Activated CD4-positive, alpha-beta T cell treated with anti-CD3 and anti-CD28 coated beads for 24 hours (primary cell): ENCODE data around the gene ZNF394.

Experiments used
- DNase-seq, 2 donors: peaks; one replicate each; pipeline ENCODE4 v3.0.0-alpha.2; 2020; ENCODE audit warnings: low read depth in 2 of 2

ZNF394 gene

GRCh38 chr7:99493823-99494222 lies 6.3 kb downstream of the ZNF394 start:
- DNase-seq = no peak

- no peak for DNase-seq
These were observed 9.2 kb downstream of the ZNF394 start for GRCh38 chr7:99490878-99491277.

- DNase-seq = no peak
These were observed 10.8 kb downstream of the ZNF394 start for GRCh38 chr7:99489235-99489634.

GRCh38 chr7:99485094-99485493 lies 15.0 kb downstream of the ZNF394 start:
- no peak for DNase-seq

GRCh38 chr7:99478464-99479440 lies 21.3 kb downstream of the ZNF394 start:
- no peak for DNase-seq

- DNase-seq = no peak
These were observed 24.0 kb downstream of the ZNF394 start for GRCh38 chr7:99476107-99476506.

- no peak for DNase-seq
These were observed 26.8 kb downstream of the ZNF394 start for GRCh38 chr7:99473315-99473596.

- peak; percentile 96 to 97 for DNase-seq
These were observed 27.3 kb downstream of the ZNF394 start, which contains the start of gene ZNF789 for GRCh38 chr7:99472561-99473314. Gene ZNF789 (plus strand): TSS chr7:99472890. CDS start chr7:99476457, 3,567 bp downstream.

GRCh38 chr7:99469381-99470065 lies 30.6 kb downstream of the ZNF394 start:
- no peak for DNase-seq

GRCh38 chr7:99468336-99468918 lies 31.7 kb downstream of the ZNF394 start:
- no peak for DNase-seq

- no peak for DNase-seq
These were observed 34.7 kb downstream of the ZNF394 start for GRCh38 chr7:99465421-99465768.

GRCh38 chr7:99461221-99461620 lies 38.9 kb downstream of the ZNF394 start:
- no peak for DNase-seq

- DNase-seq = no peak
These were observed 39.4 kb downstream of the ZNF394 start for GRCh38 chr7:99460651-99461050.

- DNase-seq = no peak
These were observed 41.0 kb downstream of the ZNF394 start for GRCh38 chr7:99459087-99459486.

- no peak for DNase-seq
These were observed 42.2 kb downstream of the ZNF394 start for GRCh38 chr7:99457650-99458493.

- DNase-seq = no peak
These were observed 42.9 kb downstream of the ZNF394 start for GRCh38 chr7:99457050-99457649.

GRCh38 chr7:99456288-99456687 lies 43.8 kb downstream of the ZNF394 start:
- DNase-seq = no peak

GRCh38 chr7:99455874-99456273 lies 44.2 kb downstream of the ZNF394 start:
- DNase-seq = no peak

- no peak for DNase-seq
These were observed 47.0 kb downstream of the ZNF394 start for GRCh38 chr7:99453105-99453504.

GRCh38 chr7:99452541-99452940 lies 47.5 kb downstream of the ZNF394 start:
- DNase-seq = no peak

- no peak for DNase-seq
These were observed 48.1 kb downstream of the ZNF394 start for GRCh38 chr7:99451936-99452335.
